Endothelial cell of umbilical vein (primary cell): ENCODE measurements around the gene ERGIC1.

Source experiments
- CTCF ChIP-seq, 2 donors: IDR thresholded peaks; 1 replicate in 1 of 2; 2 replicates in 1 of 2; pipeline ENCODE4 v1.5.1; 2011; ENCODE audit warnings: low read length in 2 of 2, mild to moderate bottlenecking in 2 of 2, moderate library complexity in 2 of 2, control low read depth in 1 of 2, inconsistent platforms in 1 of 2, low read depth in 1 of 2; ENCODE audit not compliant: insufficient read depth in 1 of 2; ENCODE audit errors: extremely low read depth in 1 of 2
- EZH2 ChIP-seq: IDR thresholded peaks from 2 replicates; pipeline ENCODE4 v1.6.1; 2012; ENCODE audit warnings: borderline replicate concordance, low read depth, mild to moderate bottlenecking, moderate library complexity, low read length, inconsistent platforms; ENCODE audit not compliant: severe bottlenecking
- JUN ChIP-seq: IDR thresholded peaks from 2 replicates; pipeline ENCODE4 v1.6.1; 2011; ENCODE audit warnings: borderline replicate concordance, low read depth; ENCODE audit not compliant: insufficient read length, insufficient read depth
- MYC ChIP-seq: IDR thresholded peaks from one replicate; pipeline ENCODE4 v1.6.1; 2011; ENCODE audit warnings: mild to moderate bottlenecking, low read depth, low read length
- POLR2A ChIP-seq: IDR thresholded peaks from 2 replicates; pipeline ENCODE4 v1.6.1; 2012; ENCODE audit warnings: low read depth, mild to moderate bottlenecking, control low read depth, low read length
- POLR2AphosphoS5 ChIP-seq: IDR thresholded peaks from 2 replicates; pipeline ENCODE4 v1.6.1; 2012; ENCODE audit warnings: low read depth, mild to moderate bottlenecking, control low read depth, low read length, moderate library complexity; ENCODE audit not compliant: insufficient read depth
- TF ChIP-seq, protein P1 (sequence below): IDR thresholded peaks from 2 replicates; pipeline ENCODE4 v1.6.1; 2011; ENCODE audit not compliant: insufficient read depth, insufficient read length

DNA sequence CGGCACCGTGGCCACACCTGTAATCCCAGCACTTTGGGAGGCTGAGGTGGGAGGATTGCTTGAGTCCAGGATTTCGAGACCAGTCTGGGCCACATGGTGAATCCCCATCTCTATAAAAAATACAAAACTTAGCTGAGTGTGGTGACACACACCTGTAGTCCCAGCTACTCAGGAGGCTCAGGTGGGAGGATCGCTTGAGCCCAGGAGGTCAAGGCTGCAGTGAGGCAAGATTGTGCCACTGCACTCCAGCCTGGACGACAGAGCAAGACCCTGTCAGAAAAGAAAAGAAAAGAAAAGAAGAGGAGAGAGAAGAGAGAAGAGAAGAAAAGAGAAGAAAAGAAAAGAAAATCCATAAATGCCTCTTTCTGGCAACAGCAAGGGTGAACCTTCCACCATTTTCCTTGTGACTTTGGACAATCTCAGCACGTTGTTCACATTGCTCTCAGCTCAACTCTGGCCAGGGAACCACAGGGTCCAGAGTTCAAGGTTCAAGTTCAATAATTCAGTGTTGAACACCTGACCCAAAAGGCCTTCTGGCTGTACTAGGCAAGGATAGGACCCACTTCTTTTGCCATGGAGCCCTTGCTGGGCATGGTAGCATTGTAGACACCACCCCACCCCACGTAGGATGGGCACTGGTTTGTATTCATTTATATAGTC is 48.5 kb upstream of the ERGIC1 start:
- TF ChIP-seq CTCF (IDR thresholded peaks at IDR 0.05; ENCODE audit: extremely low read depth in 1 of 2, insufficient read depth in 1 of 2, low read depth in 1 of 2, low read length in 2 of 2): no peak
- no peak for TF ChIP-seq JUN
- TF ChIP-seq POLR2A: no peak
- no peak for TF ChIP-seq POLR2AphosphoS5
- TF ChIP-seq EZH2: no peak
- TF ChIP-seq, protein P1, sequence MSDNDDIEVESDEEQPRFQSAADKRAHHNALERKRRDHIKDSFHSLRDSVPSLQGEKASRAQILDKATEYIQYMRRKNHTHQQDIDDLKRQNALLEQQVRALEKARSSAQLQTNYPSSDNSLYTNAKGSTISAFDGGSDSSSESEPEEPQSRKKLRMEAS: no peak
- no peak for TF ChIP-seq MYC
